ENCODE data around the gene GBF1. TPM values are rescaled to one million over a fixed set of nuclear protein-coding genes. Genes with fewer than 3 reads are reported as not detected.
"Not testable (repeated sequence)": the region's sequence is repeated elsewhere in the genome, so short reads cannot be mapped to it uniquely, and the experiment has no call there.

Gene GBF1
- total RNA-seq, 4 donors from 2014 or later = 31.4 to 64.2 (median 58.7) TPM

GRCh38 chr10:102300278-102300843 is 55.0 kb downstream of the GBF1 start:
- Histone ChIP-seq H3K4me3 (no peak overlapping the region), H3K27me3 (no peaks in the 10 kb centered on the region), H3K36me3 (no peaks in the 10 kb centered on the region), H3K27ac (peak overlapping the region; percentile 71 to 87 (median 78)), H3K9me3 (no peaks in the 10 kb centered on the region), H3K4me1 (peaks cover 30 to 40% of the 10 kb centered on the region in 2 donors)
- in situ Hi-C loops (cut with MboI; ENCODE audit: low sequenced_read_pairs in 4 of 4) = no loop called here
- DNase-seq = no peak
- TF ChIP-seq POLR2A (IDR thresholded peaks at IDR 0.05) = no peak
- TF ChIP-seq, protein P1, sequence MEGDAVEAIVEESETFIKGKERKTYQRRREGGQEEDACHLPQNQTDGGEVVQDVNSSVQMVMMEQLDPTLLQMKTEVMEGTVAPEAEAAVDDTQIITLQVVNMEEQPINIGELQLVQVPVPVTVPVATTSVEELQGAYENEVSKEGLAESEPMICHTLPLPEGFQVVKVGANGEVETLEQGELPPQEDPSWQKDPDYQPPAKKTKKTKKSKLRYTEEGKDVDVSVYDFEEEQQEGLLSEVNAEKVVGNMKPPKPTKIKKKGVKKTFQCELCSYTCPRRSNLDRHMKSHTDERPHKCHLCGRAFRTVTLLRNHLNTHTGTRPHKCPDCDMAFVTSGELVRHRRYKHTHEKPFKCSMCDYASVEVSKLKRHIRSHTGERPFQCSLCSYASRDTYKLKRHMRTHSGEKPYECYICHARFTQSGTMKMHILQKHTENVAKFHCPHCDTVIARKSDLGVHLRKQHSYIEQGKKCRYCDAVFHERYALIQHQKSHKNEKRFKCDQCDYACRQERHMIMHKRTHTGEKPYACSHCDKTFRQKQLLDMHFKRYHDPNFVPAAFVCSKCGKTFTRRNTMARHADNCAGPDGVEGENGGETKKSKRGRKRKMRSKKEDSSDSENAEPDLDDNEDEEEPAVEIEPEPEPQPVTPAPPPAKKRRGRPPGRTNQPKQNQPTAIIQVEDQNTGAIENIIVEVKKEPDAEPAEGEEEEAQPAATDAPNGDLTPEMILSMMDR (IDR thresholded peaks at IDR 0.05 in 4 of 5, conservative IDR thresholded peaks at IDR 0.05 in 1 of 5) = no peak
- ATAC-seq = peak; percentile 82 to 87
- intact Hi-C loops (cut with DNase I; ENCODE audit: low total_unique reads) = no loop called here

DNA sequence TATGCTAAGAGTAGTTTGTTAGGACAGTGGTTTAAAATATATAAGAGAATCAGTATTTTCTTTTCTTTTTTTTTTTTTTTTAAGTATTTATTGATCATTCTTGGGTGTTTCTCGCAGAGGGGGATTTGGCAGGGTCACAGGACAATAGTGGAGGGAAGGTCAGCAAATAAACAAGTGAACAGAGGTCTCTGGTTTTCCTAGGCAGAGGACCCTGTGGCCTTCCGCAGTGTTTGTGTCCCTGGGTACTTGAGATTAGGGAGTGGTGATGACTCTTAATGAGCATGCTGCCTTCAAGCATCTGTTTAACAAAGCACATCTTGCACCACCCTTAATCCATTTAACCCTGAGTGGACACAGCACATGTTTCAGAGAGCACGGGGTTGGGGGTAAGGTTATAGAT is 55.6 kb downstream of the GBF1 start:
- H3K27ac ChIP-seq = peak overlapping the region; percentile 71 to 87 (median 78)
- H3K27me3 ChIP-seq; in situ Hi-C loops (cut with MboI; ENCODE audit: low sequenced_read_pairs in 4 of 4): not testable (repeated sequence)

GRCh38 chr10:102301332-102301731 is 56.0 kb downstream of the GBF1 start:
- Histone ChIP-seq H3K4me1 (peaks cover 39 to 45% of the 10 kb centered on the region in 2 donors), H3K27ac (peak overlapping the region in 1 of 4 donors; percentile 24)
- H3K27me3 ChIP-seq; H3K9me3 ChIP-seq; H3K36me3 ChIP-seq; H3K4me3 ChIP-seq; ATAC-seq; in situ Hi-C loops (cut with MboI; ENCODE audit: low sequenced_read_pairs in 4 of 4); intact Hi-C loops (cut with DNase I; ENCODE audit: low total_unique reads); DNase-seq: not testable (repeated sequence)

More for the DNA sequence above, 55.6 kb downstream of the GBF1 start:
- DNase-seq; H3K4me3 ChIP-seq; intact Hi-C loops (cut with DNase I; ENCODE audit: low total_unique reads); H3K9me3 ChIP-seq; H3K36me3 ChIP-seq; ATAC-seq: not testable (repeated sequence)
- H3K4me1 ChIP-seq = peaks cover 35 to 45% of the 10 kb centered on the region in 2 donors

GRCh38 chr10:102302611-102303010 is 57.3 kb downstream of the GBF1 start:
- DNase-seq (no peak), ATAC-seq (no peak)
- intact Hi-C loops (cut with DNase I; ENCODE audit: low total_unique reads) = no loop called here
- no peak overlapping the region for H3K4me3 ChIP-seq
- in situ Hi-C loops (cut with MboI; ENCODE audit: low sequenced_read_pairs in 4 of 4) = no loop called here
- H3K27ac ChIP-seq = peak overlapping the region in 3 of 4 donors; percentile 26 to 64 (median 45)
- TF ChIP-seq POLR2A (IDR thresholded peaks at IDR 0.05) = no peak
- TF ChIP-seq, protein P1 (IDR thresholded peaks at IDR 0.05 in 4 of 5, conservative IDR thresholded peaks at IDR 0.05 in 1 of 5) = no peak
- no peaks in the 10 kb centered on the region for H3K27me3 ChIP-seq
- H3K9me3 ChIP-seq = no peaks in the 10 kb centered on the region
- peaks cover 49 to 52% of the 10 kb centered on the region in 2 donors for H3K4me1 ChIP-seq
- no peaks in the 10 kb centered on the region for H3K36me3 ChIP-seq

GRCh38 chr10:102306006-102306405 is 60.7 kb downstream of the GBF1 start:
- in situ Hi-C loops (cut with MboI; ENCODE audit: low sequenced_read_pairs in 4 of 4) (no loop called here), intact Hi-C loops (cut with DNase I; ENCODE audit: low total_unique reads) (no loop called here)
- Histone ChIP-seq H3K9me3 (no peaks in the 10 kb centered on the region), H3K27ac (peak overlapping the region; percentile 31 to 65 (median 58)), H3K4me3 (no peak overlapping the region), H3K4me1 (peaks cover 45 to 61% of the 10 kb centered on the region in 2 donors), H3K36me3 (no peaks in the 10 kb centered on the region), H3K27me3 (no peaks in the 10 kb centered on the region)
- TF ChIP-seq POLR2A (IDR thresholded peaks at IDR 0.05) = no peak
- TF ChIP-seq, protein P1 (IDR thresholded peaks at IDR 0.05 in 4 of 5, conservative IDR thresholded peaks at IDR 0.05 in 1 of 5) = no peak
- DNase-seq (no peak), ATAC-seq (no peak)

DNA sequence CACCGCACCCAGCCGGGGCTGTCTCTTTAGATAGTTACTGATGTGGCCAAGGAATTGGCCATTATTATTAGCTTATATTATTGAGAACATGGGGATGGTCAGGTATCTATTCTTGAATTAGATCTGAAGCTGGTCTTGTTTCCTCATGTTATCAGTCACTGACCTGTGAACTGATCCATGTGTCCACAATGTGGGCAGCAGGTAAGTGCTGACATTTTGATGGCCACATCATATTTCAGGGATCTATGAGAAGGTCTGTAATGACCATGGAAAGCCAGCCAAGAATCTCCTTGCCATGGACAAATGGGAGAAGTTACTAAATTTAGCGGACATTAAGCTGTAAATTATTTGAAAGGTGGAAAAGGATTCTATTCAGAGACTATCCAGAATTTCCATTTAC is 61.4 kb downstream of the GBF1 start:
- ATAC-seq (no peak), DNase-seq (no peak)
- no peak for TF ChIP-seq POLR2A (IDR thresholded peaks at IDR 0.05)
- TF ChIP-seq, protein P1 (IDR thresholded peaks at IDR 0.05 in 4 of 5, conservative IDR thresholded peaks at IDR 0.05 in 1 of 5) = no peak
- Histone ChIP-seq H3K4me1 (peaks cover 52 to 68% of the 10 kb centered on the region in 2 donors), H3K4me3 (no peak overlapping the region), H3K36me3 (no peaks in the 10 kb centered on the region), H3K27me3 (no peaks in the 10 kb centered on the region), H3K9me3 (no peaks in the 10 kb centered on the region), H3K27ac (peak overlapping the region; percentile 31 to 65 (median 58))
- in situ Hi-C loops (cut with MboI; ENCODE audit: low sequenced_read_pairs in 4 of 4) = no loop called here
- intact Hi-C loops (cut with DNase I; ENCODE audit: low total_unique reads) = no loop called here

- DNase-seq; intact Hi-C loops (cut with DNase I; ENCODE audit: low total_unique reads); ATAC-seq; H3K9me3 ChIP-seq; H3K4me3 ChIP-seq; H3K36me3 ChIP-seq; in situ Hi-C loops (cut with MboI; ENCODE audit: low sequenced_read_pairs in 4 of 4); H3K27ac ChIP-seq; H3K27me3 ChIP-seq: not testable (repeated sequence)
- peaks cover 68 to 72% of the 10 kb centered on the region in 2 donors for H3K4me1 ChIP-seq
These were observed 63.0 kb downstream of the GBF1 start for GRCh38 chr10:102308318-102308717.

Data from gastrocnemius medialis (tissue), 4 donors.